Uterus (tissue), 4 donors: ENCODE data around the gene EEF1AKMT2. TPM values are rescaled to one million over a fixed set of nuclear protein-coding genes. Genes with fewer than 3 reads are reported as not detected.
A peak's percentile ranks its signal among the peaks of the same experiment; 100 is the strongest.

Experiments
- DNase-seq, 2 donors: peaks; one replicate each; pipeline ENCODE4 v3.0.0-alpha.2; 2019 to 2020
- H3K27ac ChIP-seq, 2 donors: fragments of 200-600 bp; sonication (generic); 1 replicate in 1 of 2; 2 replicates in 1 of 2; pipeline ENCODE4 v1.5.1; 2016 to 2018
- H3K27me3 ChIP-seq, 2 donors: fragments of 200-600 bp; sonication (generic); one replicate each; pipeline ENCODE4 v1.5.1; 2018 to 2019; ENCODE audit warnings: control low read depth in 1 of 2
- H3K36me3 ChIP-seq, 2 donors: fragments of 200-600 bp; sonication (generic); one replicate each; pipeline ENCODE4 v1.5.1; 2019; ENCODE audit warnings: control low read depth in 1 of 2
- H3K4me1 ChIP-seq, 2 donors: fragments of 200-600 bp; sonication (generic); one replicate each; pipeline ENCODE4 v1.5.1; 2018 to 2019; ENCODE audit warnings: control low read depth in 1 of 2
- H3K4me3 ChIP-seq, 2 donors: fragments of 200-600 bp; sonication (generic); 1 replicate in 1 of 2; 2 replicates in 1 of 2; pipeline ENCODE4 v1.5.1; 2018 to 2019; ENCODE audit warnings: mild to moderate bottlenecking in 1 of 2
- H3K9me3 ChIP-seq, 2 donors: fragments of 200-600 bp; sonication (generic); one replicate each; pipeline ENCODE4 v1.5.1; 2019; ENCODE audit warnings: control low read depth in 1 of 2
- POLR2A ChIP-seq, 2 donors: fragments of 450-650 bp; IDR thresholded peaks; one replicate each; pipeline ENCODE4 v1.6.1; 2016; ENCODE audit warnings: antibody characterized with exemption in 2 of 2, mild to moderate bottlenecking in 1 of 2, moderate library complexity in 1 of 2
- intact Hi-C: fragments of 100-400 bp; cut with DNase I; formaldehyde crosslinking; loops from one replicate; pipeline ENCODE4 v1.15.1; 2023; ENCODE audit warnings: low total_unique reads
- total RNA-seq, 4 donors: library from RNA; depleted of rRNA in 3 of 4; stranded (reverse); fragments of >200 nt in 3 of 4; gene quantifications; one replicate each; pipeline versions ENCODE4 v1.1.0 to v1.2.4, GENCODE V29; 2014 to 2023
- TF ChIP-seq, protein P1 (sequence below), 4 experiments: fragments of 200-600 bp in 2 of 4; fragments of 450-650 bp in 2 of 4; sonication (generic) in 2 of 4; IDR thresholded peaks; one replicate each; pipeline ENCODE4 v1.5.1; 2016 to 2019; ENCODE audit warnings: antibody characterized with exemption in 4 of 4, mild to moderate bottlenecking in 2 of 4, moderate library complexity in 1 of 4
- donor health status: DM: yes; HTN: yes; CAD: no.

EEF1AKMT2 gene
- total RNA-seq, 4 donors from 2014 or later, result 17.9 to 60.6 (median 40.7) TPM

DNA sequence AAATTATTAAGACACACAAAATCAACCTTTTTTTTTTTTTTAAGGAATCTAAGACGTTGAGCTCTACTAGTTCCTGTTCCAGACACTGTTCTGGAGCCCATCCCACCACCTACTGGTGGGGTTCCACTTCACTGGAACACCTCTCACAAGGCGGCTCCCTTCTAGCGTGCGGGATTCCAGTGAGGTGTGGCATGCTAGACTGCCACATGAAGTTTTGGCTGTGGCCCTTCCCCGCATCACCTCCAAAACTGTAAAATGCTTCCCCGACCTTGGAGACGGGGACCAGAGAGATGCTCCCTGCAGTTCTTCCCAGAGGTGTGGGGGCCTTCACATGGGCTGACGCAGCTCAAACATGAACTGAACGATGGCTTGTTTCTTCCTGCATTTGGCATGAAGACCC lies 60.1 kb downstream of the EEF1AKMT2 start:
- DNase-seq, result peak in 1 of 2 donors; percentile 17
- TF ChIP-seq, protein P1, sequence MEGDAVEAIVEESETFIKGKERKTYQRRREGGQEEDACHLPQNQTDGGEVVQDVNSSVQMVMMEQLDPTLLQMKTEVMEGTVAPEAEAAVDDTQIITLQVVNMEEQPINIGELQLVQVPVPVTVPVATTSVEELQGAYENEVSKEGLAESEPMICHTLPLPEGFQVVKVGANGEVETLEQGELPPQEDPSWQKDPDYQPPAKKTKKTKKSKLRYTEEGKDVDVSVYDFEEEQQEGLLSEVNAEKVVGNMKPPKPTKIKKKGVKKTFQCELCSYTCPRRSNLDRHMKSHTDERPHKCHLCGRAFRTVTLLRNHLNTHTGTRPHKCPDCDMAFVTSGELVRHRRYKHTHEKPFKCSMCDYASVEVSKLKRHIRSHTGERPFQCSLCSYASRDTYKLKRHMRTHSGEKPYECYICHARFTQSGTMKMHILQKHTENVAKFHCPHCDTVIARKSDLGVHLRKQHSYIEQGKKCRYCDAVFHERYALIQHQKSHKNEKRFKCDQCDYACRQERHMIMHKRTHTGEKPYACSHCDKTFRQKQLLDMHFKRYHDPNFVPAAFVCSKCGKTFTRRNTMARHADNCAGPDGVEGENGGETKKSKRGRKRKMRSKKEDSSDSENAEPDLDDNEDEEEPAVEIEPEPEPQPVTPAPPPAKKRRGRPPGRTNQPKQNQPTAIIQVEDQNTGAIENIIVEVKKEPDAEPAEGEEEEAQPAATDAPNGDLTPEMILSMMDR (IDR thresholded peaks at IDR 0.05), result no peak
- TF ChIP-seq POLR2A (IDR thresholded peaks at IDR 0.05), result no peak
- peak overlapping the region; percentile 88 to 92 for H3K27ac ChIP-seq
- peaks cover 13 to 42% of the 10 kb centered on the region in 2 donors for H3K4me1 ChIP-seq
- H3K36me3 ChIP-seq, result no peaks in the 10 kb centered on the region
- no peak overlapping the region for H3K4me3 ChIP-seq
- intact Hi-C loops, result no loop called here
- no peaks in the 10 kb centered on the region for H3K27me3 ChIP-seq
- H3K9me3 ChIP-seq, result no peaks in the 10 kb centered on the region

DNA sequence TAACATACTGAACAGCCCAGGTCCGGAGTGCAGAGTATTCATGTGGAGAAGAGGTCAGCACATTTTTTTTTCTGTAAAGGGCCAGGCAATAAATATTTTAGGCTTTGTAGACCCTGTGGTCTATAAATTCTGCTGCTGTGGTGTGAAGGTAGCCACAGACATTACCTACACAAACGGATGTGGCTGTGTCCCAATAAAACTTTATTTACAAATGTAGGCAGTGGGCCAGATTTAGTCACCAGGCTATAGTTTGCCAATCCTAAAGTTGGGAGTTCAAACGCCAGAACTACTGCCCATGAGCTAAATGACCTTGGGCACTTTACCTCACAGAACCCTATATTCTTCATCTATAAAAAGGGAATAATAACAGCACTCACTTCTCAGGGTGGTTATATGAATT lies 60.9 kb downstream of the EEF1AKMT2 start:
- Histone ChIP-seq H3K4me1 (peaks cover 13 to 36% of the 10 kb centered on the region in 2 donors), H3K9me3 (no peaks in the 10 kb centered on the region), H3K4me3 (no peak overlapping the region), H3K36me3 (no peaks in the 10 kb centered on the region), H3K27ac (peak overlapping the region in 1 of 2 donors; percentile 88), H3K27me3 (no peaks in the 10 kb centered on the region)
- intact Hi-C loops, result no loop called here
- no peak for TF ChIP-seq POLR2A (IDR thresholded peaks at IDR 0.05)
- TF ChIP-seq, protein P1 (IDR thresholded peaks at IDR 0.05), result no peak
- no peak for DNase-seq

DNA sequence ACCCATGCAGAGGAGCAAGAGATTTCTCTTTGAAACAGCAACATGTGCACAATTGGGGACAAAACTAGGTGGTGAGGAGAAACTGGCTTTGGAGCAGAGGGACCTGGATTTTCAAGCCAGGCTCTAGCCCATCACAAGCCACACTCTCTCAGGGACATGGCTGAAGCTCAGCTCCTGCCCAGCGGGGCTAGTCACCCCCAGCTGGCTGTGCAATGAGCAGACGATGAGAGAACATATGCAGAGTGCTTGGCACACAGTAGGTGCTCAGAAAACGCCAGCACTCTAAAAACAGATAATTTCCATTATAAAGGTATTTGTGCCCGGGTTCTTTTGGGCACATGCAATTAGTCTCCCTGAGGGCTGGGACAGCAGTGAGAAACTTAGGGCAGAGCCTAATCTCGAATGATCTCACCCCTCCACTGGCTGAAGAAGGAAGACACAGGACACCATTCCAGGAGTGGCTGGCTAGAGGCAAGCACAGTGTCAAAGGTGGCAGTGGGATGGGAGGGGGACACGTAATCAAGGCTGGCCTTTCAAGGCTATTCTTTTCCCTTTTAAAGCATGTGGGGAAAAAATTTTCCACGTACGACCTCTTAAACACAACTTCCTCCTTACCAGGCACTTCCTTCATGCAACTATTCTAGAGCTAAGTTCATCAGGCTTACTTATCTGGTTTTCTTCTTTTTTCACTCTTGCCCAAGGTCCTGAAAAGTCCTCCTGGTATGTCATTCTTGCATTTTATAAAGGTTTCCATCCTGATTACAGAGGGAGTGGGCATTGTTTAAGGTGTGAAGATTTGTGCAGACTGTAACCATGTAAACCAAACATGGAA lies 62.6 kb downstream of the EEF1AKMT2 start:
- peak overlapping the region; percentile 69 for H3K27ac ChIP-seq
- TF ChIP-seq, protein P1 (IDR thresholded peaks at IDR 0.05), result no peak
- no peak for TF ChIP-seq POLR2A (IDR thresholded peaks at IDR 0.05)
- H3K36me3 ChIP-seq, result no peaks in the 10 kb centered on the region
- intact Hi-C loops, result no loop called here
- no peaks in the 10 kb centered on the region for H3K27me3 ChIP-seq
- no peaks in the 10 kb centered on the region for H3K9me3 ChIP-seq
- H3K4me3 ChIP-seq, result no peak overlapping the region
- H3K4me1 ChIP-seq, result peaks cover 21 to 38% of the 10 kb centered on the region in 2 donors
- peak in 1 of 2 donors; percentile 8 for DNase-seq

DNA sequence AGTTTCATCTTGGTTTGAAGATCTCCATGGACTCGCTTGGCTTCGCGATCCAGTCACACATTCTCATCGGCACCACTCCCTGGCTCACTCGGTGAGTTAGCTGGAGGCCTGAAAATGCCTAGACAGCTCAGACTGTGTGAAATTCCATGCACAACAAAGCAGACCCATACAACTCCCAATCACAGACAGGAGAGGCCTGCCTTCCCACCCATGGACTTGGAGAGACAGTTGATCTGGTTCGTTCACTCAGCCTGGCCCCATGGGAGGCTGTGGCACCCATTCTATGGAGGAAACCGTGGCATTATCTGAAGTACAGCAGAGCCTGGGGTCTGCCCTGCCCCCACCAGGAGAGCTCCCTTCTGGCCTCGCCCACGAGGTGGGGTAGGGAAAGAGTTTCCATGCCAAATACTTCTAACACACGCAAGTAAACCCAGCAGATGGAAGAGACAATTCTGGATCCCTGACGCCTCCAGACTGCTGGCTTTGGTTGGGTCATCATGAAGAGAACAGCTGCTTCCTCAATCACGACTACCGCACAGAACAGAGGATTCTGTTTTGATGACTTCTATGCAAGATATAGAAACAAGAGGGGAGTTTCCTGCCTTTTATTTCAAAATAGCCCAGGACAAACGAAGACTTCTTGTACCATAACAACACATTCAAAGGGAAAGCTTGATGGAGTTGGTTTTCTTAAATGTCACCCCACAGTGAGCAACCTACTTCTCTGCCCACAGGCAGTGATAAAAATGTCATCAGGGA lies 63.4 kb downstream of the EEF1AKMT2 start:
- no peak for TF ChIP-seq POLR2A (IDR thresholded peaks at IDR 0.05)
- TF ChIP-seq, protein P1 (IDR thresholded peaks at IDR 0.05), result no peak
- Histone ChIP-seq H3K27ac (peak overlapping the region; percentile 69), H3K9me3 (no peaks in the 10 kb centered on the region), H3K4me1 (peaks cover 21 to 35% of the 10 kb centered on the region in 2 donors), H3K36me3 (no peaks in the 10 kb centered on the region), H3K4me3 (no peak overlapping the region), H3K27me3 (no peaks in the 10 kb centered on the region)
- intact Hi-C loops, result no loop called here
- peak in 1 of 2 donors; percentile 18 for DNase-seq
